Endothelial cell of umbilical vein (primary cell): ENCODE measurements around the gene UQCR10.

ENCODE experiments used
- CTCF ChIP-seq, 2 donors: IDR thresholded peaks; 1 replicate in 1 of 2; 2 replicates in 1 of 2; pipeline ENCODE4 v1.5.1; 2011; ENCODE audit warnings: low read length in 2 of 2, mild to moderate bottlenecking in 2 of 2, moderate library complexity in 2 of 2, control low read depth in 1 of 2, inconsistent platforms in 1 of 2, low read depth in 1 of 2; ENCODE audit not compliant: insufficient read depth in 1 of 2; ENCODE audit errors: extremely low read depth in 1 of 2
- EZH2 ChIP-seq: IDR thresholded peaks from 2 replicates; pipeline ENCODE4 v1.6.1; 2012; ENCODE audit warnings: borderline replicate concordance, low read depth, mild to moderate bottlenecking, moderate library complexity, low read length, inconsistent platforms; ENCODE audit not compliant: severe bottlenecking
- FOS ChIP-seq: IDR thresholded peaks from 2 replicates; pipeline ENCODE4 v1.6.1; 2011; ENCODE audit warnings: mild to moderate bottlenecking, low read length, moderate library complexity, borderline replicate concordance; ENCODE audit not compliant: insufficient read depth
- MYC ChIP-seq: IDR thresholded peaks from one replicate; pipeline ENCODE4 v1.6.1; 2011; ENCODE audit warnings: mild to moderate bottlenecking, low read depth, low read length
- POLR2A ChIP-seq: IDR thresholded peaks from 2 replicates; pipeline ENCODE4 v1.6.1; 2012; ENCODE audit warnings: low read depth, mild to moderate bottlenecking, control low read depth, low read length
- POLR2AphosphoS5 ChIP-seq: IDR thresholded peaks from 2 replicates; pipeline ENCODE4 v1.6.1; 2012; ENCODE audit warnings: low read depth, mild to moderate bottlenecking, control low read depth, low read length, moderate library complexity; ENCODE audit not compliant: insufficient read depth

GRCh38 chr22:29726512-29727130 is 40.5 kb upstream of the UQCR10 start:
- TF ChIP-seq FOS: no peak
- TF ChIP-seq CTCF (IDR thresholded peaks at IDR 0.05; ENCODE audit: extremely low read depth in 1 of 2, insufficient read depth in 1 of 2, low read depth in 1 of 2, low read length in 2 of 2): no peak
- no peak for TF ChIP-seq POLR2A
- TF ChIP-seq POLR2AphosphoS5: no peak
- no peak for TF ChIP-seq EZH2
- no peak for TF ChIP-seq MYC
